Stimulated activated naive B cell treated with anti-CD40 and anti-IgM and Interleukin-4, amounts not matched to agents 10 μg/mL and 1 μg/mL and 100 μg/mL, for 72 hours (primary cell): ENCODE results near the gene NAV2.

Experiments used
- ATAC-seq, 2 donors: fragments of 150-1000 bp; cut with Tn5 transposase; replicated peaks; 2 replicates each; pipeline ENCODE4 v1.10.0; 2021; ENCODE audit warnings: moderate library complexity in 1 of 2
- DNase-seq: peaks from one replicate; pipeline ENCODE4 v3.0.0; 2021
- H3K27ac Mint-ChIP-seq: one replicate; pipeline ENCODE4 v1.8.0; 2022; ENCODE audit warnings: mild to moderate bottlenecking, mixed read lengths
- H3K27me3 Mint-ChIP-seq, 2 donors: one replicate each; pipeline ENCODE4 v1.8.0; 2022; ENCODE audit warnings: mixed read lengths in 2 of 2
- H3K36me3 Mint-ChIP-seq, 2 donors: one replicate each; pipeline ENCODE4 v1.8.0; 2022; ENCODE audit warnings: mixed read lengths in 2 of 2, mild to moderate bottlenecking in 1 of 2
- H3K4me1 Mint-ChIP-seq, 2 donors: one replicate each; pipeline ENCODE4 v1.8.0; 2022; ENCODE audit warnings: mixed read lengths in 2 of 2, mild to moderate bottlenecking in 1 of 2
- H3K4me3 Mint-ChIP-seq, 2 donors: one replicate each; pipeline ENCODE4 v1.8.0; 2022; ENCODE audit warnings: mild to moderate bottlenecking in 2 of 2, mixed read lengths in 2 of 2, moderate library complexity in 1 of 2
- H3K9me3 Mint-ChIP-seq, 2 donors: one replicate each; pipeline ENCODE4 v1.8.0; 2022; ENCODE audit warnings: mixed read lengths in 2 of 2, mild to moderate bottlenecking in 1 of 2

NAV2 gene

DNA sequence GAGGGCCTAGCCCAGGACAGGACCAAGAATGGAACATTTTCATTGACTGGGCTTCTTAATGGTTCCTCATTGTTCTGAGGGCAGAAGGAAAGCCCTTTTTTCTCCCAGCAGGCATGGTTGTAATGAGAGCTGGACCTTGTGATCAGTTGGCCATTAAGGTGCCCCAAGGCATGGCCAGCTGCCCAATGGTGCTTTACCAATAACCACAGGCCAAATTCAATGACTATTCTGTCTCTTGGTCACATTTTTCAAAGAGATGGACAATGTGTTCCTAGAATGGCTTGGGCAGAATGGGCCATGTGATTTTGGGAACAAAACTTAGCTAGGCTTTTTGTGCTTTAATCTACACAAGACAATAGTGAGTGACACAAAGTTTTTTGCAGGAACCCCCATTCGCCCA, 7.3 kb downstream of the NAV2 start:
- no peaks in the 10 kb centered on the region for H3K36me3 Mint-ChIP-seq
- DNase-seq = no peak
- H3K9me3 Mint-ChIP-seq = no peaks in the 10 kb centered on the region
- H3K4me1 Mint-ChIP-seq = peaks cover 0 to 4% of the 10 kb centered on the region in 2 donors
- ATAC-seq = no peak
- no peak overlapping the region for H3K4me3 Mint-ChIP-seq
- H3K27ac Mint-ChIP-seq = no peak overlapping the region
- peaks cover 25 to 33% of the 10 kb centered on the region in 2 donors for H3K27me3 Mint-ChIP-seq

DNA sequence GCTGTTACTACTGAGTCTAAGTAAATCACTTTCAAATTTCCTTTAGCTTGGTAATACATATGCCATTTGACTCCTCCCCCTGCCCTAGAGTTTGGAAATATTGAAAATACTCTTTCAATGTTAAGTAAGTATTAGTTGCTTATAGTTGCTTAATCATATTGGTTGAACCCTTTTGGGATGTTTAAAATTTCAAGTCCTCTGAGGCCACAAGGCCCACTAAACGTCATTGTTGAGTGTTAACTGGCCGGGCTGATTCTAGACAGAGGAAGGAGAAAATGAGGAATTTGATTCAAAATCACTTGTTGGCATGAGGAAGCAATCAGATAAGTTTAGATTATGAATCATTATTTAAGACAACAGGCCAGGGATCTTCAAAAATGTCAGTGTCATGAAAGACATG, 8.5 kb downstream of the NAV2 start:
- ATAC-seq = no peak
- Mint-ChIP-seq H3K9me3 (no peaks in the 10 kb centered on the region), H3K27ac (no peak overlapping the region), H3K4me1 (no peaks in the 10 kb centered on the region), H3K27me3 (peaks cover 13 to 22% of the 10 kb centered on the region in 2 donors), H3K36me3 (no peaks in the 10 kb centered on the region), H3K4me3 (no peak overlapping the region)
- no peak for DNase-seq

DNA sequence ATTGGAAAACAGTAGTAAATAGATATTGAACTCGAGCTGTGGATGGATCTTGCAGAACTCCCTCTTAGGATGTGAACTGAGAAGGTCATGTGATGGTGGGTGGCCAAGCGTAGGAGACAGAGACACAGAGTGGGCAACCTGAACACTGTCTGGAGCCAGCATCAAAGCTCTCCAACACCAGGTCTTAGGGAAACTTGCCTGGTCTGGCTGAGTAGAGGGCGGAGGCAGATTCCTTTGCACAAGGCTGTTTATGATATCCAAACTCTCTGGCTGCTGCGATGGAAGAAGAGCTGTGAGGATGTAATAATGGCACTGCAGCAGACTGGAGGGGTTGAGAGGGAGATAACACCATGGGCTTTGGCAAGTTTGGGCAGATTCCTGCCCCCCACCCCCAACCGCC, 10.1 kb downstream of the NAV2 start:
- Mint-ChIP-seq H3K27ac (no peak overlapping the region), H3K4me3 (no peak overlapping the region), H3K27me3 (peaks cover 8 to 15% of the 10 kb centered on the region in 2 donors), H3K36me3 (no peaks in the 10 kb centered on the region), H3K9me3 (no peaks in the 10 kb centered on the region), H3K4me1 (no peaks in the 10 kb centered on the region)
- ATAC-seq (no peak), DNase-seq (no peak)

DNA sequence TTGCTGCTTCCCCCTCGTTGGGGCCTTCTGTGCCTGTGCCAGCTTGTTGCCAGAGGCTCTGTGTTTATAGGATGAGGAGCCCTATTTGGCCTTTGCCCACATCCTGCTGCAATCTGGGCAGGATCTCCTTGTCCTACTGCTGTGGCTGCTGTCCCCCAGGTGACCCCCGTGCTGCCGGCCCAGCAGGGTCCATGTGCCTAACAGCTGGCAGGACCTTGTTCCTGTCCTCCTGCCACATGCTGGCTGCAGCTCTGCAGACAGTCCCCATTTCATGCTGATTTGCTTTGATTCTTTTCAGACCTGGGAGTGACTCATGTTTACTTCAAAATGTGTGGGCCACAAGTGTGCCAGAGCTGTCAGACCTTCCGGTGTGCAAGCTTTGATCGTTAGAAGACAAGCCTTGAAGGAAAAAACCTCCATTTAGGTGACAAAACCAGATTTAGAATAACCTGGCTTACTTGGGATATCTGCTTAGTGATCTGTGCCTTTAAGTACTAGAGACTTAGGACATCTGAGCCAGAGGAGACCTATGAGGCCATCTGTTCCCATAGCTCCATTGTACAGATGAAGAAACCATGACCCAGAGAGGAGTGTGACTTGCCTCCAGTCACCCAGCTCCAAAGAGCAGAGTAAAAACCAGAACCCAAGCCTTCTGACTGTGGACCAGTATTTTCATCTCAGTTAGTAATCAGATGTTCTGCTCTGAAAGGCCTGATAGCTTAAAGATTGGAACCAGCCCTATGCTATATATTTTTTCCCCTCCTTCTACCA, 11.1 kb downstream of the NAV2 start:
- DNase-seq (no peak), ATAC-seq (no peak)
- H3K9me3 Mint-ChIP-seq = no peaks in the 10 kb centered on the region
- H3K36me3 Mint-ChIP-seq = no peaks in the 10 kb centered on the region
- H3K4me3 Mint-ChIP-seq = no peak overlapping the region
- no peaks in the 10 kb centered on the region for H3K4me1 Mint-ChIP-seq
- H3K27me3 Mint-ChIP-seq = peaks cover 7 to 16% of the 10 kb centered on the region in 2 donors
- no peak overlapping the region for H3K27ac Mint-ChIP-seq

DNA sequence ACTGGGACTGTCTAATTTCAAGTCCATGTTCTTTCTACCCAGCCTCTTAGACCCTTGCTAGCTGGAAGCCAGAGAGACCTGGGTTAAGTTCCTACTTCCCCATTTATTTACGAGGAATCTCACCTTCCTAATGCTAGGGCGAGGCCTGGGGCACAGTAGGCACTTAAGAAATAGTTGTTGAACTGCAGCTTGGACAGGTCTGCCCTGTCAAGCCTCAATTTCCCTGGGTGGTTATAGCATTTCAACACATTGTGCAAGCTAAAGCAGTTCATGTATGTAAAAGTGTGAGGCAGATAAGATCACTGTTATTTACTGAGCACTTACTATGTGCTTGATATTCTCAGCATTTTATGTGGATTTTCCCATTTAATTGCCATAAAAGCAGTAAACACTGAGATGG, 12.1 kb downstream of the NAV2 start:
- Mint-ChIP-seq H3K4me3 (no peak overlapping the region), H3K4me1 (no peaks in the 10 kb centered on the region), H3K9me3 (no peaks in the 10 kb centered on the region), H3K27me3 (peaks cover 11 to 21% of the 10 kb centered on the region in 2 donors), H3K36me3 (no peaks in the 10 kb centered on the region), H3K27ac (no peak overlapping the region)
- no peak for ATAC-seq
- DNase-seq = no peak

DNA sequence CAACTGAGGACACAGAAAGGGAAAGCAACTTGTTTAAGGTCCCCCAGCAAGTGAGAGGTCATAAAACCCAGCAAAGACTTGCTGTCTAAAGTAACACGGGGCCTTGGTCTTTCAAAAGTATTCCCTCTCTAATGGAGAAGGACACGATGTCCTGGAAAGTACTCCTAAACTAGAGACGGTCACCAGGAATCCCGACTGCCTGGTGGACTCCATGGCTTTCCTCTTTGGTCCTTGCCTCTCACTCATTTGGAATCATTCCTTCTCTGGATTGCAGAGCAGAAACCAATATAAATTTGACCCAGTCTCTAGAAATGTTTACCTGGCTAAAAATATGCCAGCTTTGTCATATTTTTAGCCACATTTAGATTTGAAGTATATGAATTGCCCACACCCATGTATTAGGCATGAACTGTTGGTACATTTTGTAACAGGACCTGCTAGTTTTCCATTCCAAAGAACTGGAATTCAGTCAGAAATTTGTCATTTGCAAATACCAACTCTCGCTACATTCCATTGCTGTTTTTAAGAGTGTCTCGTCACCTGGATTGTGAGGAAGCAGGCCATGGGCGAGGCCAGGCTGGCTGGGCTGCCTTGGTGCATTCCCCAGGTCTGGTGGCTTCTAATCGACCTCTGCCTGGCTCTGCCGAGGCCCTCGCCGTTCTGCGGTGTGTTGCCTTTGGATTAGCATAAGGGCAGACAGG, 12.9 kb downstream of the NAV2 start:
- ATAC-seq (no peak), DNase-seq (no peak)
- Mint-ChIP-seq H3K9me3 (no peaks in the 10 kb centered on the region), H3K4me3 (no peak overlapping the region), H3K27ac (no peak overlapping the region), H3K27me3 (peaks cover 11 to 21% of the 10 kb centered on the region in 2 donors), H3K36me3 (no peaks in the 10 kb centered on the region), H3K4me1 (no peaks in the 10 kb centered on the region)

DNA sequence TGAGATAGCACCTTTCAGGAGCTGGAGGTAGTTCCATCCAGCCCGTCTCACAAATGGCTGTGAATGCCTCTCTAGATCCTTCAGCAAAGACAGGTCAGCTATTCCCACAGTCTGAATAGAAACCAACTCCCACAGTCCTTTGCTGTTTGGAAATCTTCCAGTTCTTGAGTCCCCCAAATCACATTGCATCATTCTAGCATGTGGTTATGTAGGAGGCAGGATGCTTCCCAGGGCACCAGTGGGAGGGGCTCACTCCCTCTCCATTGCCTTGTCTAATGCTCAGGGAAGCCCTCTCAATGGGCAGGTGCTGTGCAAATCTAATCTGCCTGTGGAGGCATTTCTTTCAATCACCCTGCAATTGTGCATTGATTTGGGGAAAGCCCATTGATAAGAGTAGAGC, 14.6 kb downstream of the NAV2 start:
- no peak overlapping the region for H3K4me3 Mint-ChIP-seq
- DNase-seq = no peak
- peaks cover 19 to 27% of the 10 kb centered on the region in 2 donors for H3K27me3 Mint-ChIP-seq
- H3K36me3 Mint-ChIP-seq = no peaks in the 10 kb centered on the region
- no peaks in the 10 kb centered on the region for H3K4me1 Mint-ChIP-seq
- ATAC-seq = no peak
- no peak overlapping the region for H3K27ac Mint-ChIP-seq
- H3K9me3 Mint-ChIP-seq = no peaks in the 10 kb centered on the region

DNA sequence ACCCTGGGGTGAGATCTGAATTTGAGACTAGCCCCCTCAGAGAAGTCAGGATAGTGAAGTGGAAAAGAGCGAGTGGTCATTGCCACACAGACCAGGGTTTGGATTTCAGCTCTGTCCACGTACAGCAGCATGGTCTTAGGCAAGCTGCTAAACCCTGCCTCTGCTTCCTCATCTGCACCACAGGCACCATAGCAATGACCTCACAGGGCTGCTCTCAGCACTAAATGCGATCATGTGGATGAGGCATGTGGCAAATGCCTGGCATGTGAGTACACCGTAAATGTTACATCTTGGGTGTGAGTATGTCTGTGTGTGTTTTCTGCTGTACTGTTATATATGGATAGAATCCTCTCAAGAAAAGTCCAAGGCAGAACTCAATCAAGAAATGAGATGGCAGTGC, 15.8 kb downstream of the NAV2 start:
- Mint-ChIP-seq H3K27ac (no peak overlapping the region), H3K27me3 (peaks cover 19 to 24% of the 10 kb centered on the region in 2 donors), H3K4me1 (no peaks in the 10 kb centered on the region), H3K36me3 (no peaks in the 10 kb centered on the region), H3K9me3 (no peaks in the 10 kb centered on the region), H3K4me3 (no peak overlapping the region)
- ATAC-seq (no peak), DNase-seq (no peak)

DNA sequence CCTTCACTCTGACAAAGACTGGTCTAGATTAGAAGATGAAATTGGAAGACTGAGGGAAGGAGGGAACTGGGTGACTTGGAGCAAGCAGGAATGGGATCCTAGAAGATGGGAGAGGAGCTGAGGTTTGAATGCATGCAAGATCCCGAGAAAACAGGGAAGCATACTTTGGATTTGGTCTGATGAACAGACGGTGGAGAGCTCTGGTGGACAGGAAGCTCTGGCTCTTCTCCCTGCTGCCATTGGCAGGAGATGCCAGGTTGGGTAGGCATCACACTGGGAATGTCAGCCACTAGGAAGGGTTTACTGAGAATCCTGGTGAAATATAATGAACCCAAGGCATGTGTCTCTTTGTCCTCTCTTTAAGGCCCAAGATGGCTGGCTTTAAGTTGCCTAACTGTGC, 16.5 kb downstream of the NAV2 start:
- Mint-ChIP-seq H3K9me3 (no peaks in the 10 kb centered on the region), H3K4me3 (no peak overlapping the region), H3K4me1 (no peaks in the 10 kb centered on the region), H3K36me3 (no peaks in the 10 kb centered on the region), H3K27ac (no peak overlapping the region), H3K27me3 (peaks cover 17 to 19% of the 10 kb centered on the region in 2 donors)
- DNase-seq (no peak), ATAC-seq (no peak)

DNA sequence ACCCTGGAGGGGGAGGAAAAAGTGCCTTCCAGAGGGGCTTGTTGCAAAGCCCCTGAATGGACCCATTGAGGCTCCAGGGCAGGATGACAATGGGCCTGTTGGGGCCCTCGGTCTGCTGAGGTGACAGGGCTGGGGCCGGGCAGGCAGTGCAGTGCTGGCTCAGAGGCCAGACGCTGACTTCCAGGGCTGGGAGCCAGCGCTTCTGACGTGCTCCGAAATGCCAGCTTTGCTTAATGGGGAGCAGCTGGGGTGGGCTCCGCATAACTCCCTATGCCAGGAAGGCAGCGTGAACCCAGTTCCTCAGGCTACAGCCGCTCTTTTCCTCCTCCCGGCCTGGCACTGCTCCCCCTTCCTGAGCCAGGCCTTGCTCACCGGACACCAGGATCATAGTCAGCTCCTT, 17.7 kb downstream of the NAV2 start:
- Mint-ChIP-seq H3K4me3 (no peak overlapping the region), H3K36me3 (no peaks in the 10 kb centered on the region), H3K4me1 (no peaks in the 10 kb centered on the region), H3K27ac (no peak overlapping the region), H3K27me3 (peaks cover 15 to 19% of the 10 kb centered on the region in 2 donors), H3K9me3 (no peaks in the 10 kb centered on the region)
- no peak for ATAC-seq
- DNase-seq = no peak

DNA sequence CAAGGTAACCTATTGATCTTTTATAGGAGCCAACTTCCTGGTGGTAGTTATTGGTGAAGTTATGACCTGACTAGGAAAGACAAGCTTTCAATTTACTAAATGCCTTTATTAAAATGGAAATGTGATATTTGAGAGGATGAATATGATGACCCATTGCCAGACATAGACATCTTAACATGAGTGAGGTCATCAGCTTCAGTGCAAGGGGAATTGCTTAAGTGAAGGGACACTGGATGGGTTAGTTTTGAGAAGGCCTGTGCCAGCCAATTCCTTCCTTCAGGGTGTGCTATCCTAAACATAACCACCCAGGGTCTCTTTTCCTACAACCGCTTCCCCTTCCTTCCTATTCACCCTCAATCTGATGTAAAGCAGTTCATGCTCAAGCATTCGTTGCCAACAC, 21.5 kb downstream of the NAV2 start:
- Mint-ChIP-seq H3K27me3 (peaks cover 8 to 10% of the 10 kb centered on the region in 2 donors), H3K36me3 (no peaks in the 10 kb centered on the region), H3K4me1 (no peaks in the 10 kb centered on the region), H3K27ac (no peak overlapping the region), H3K4me3 (no peak overlapping the region), H3K9me3 (no peaks in the 10 kb centered on the region)
- no peak for DNase-seq
- ATAC-seq = no peak

DNA sequence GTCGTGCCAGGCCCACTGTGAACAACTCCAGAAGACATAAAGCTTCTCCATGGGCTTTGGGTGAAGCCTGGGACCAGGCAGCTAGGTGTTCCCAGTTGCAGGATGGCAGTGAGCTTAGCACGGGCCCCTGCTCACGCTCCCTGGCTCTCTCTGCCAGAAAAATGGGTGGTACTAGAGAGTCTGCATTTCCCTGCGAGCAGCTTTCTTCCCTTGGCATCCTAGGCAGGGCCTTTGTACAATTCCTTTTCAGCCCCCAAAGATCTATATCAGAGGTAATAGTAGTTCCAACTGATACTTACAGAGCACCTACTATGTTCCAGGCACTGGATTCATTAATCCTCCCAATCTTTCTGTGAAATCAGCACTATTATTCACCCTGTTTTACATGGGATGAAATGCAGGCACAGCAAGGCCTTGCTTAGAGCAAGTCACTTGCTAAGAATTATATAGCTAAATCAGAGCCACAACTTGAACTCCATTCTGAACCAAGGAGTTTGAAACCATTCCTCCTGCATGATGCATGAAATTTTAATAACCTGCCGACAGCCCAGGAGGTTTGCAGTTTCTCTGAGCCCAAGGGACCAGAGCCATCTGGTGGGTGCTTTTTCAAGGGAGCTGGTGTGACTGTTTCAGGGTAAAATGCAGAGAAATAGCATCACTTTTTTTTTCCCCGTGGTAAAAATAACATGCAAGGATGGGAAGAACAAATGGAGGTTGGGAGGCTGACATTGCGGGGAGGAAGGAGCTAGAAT, 22.7 kb downstream of the NAV2 start:
- DNase-seq (no peak), ATAC-seq (no peak)
- Mint-ChIP-seq H3K9me3 (no peaks in the 10 kb centered on the region), H3K36me3 (no peaks in the 10 kb centered on the region), H3K4me3 (no peak overlapping the region), H3K27me3 (peaks cover 8 to 18% of the 10 kb centered on the region in 2 donors), H3K4me1 (no peaks in the 10 kb centered on the region), H3K27ac (no peak overlapping the region)

DNA sequence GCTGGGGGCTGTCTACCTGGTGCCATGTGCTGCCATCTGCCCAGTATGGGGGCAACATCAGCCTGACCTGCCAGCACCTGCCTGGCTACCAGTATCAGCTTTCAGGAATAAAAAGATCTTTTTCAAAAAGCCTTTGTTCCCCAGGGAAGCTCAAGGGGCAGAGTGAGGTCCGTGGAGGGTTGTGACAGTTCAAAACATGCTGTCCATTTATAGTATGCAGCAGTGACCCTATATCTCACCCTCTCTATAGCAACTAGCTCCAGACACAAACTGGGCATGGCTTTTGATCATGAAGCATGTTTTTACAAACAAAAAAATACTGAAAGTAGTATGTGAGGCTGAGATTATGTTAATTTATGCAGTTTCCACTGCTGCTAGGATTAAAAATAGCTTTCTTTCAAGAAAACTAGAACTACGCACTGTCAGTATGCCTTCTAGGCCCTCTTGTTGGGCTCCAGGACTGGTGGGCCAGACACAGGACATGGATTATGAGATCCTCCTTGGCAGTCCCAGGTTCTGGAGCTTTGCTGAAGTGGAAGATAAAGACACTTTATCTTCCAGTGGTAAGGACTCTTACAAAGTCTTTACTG, 23.4 kb downstream of the NAV2 start:
- H3K27me3 Mint-ChIP-seq = peaks cover 8 to 18% of the 10 kb centered on the region in 2 donors
- H3K4me3 Mint-ChIP-seq = no peak overlapping the region
- no peaks in the 10 kb centered on the region for H3K36me3 Mint-ChIP-seq
- no peak overlapping the region for H3K27ac Mint-ChIP-seq
- H3K4me1 Mint-ChIP-seq = no peaks in the 10 kb centered on the region
- ATAC-seq (no peak), DNase-seq (no peak)
- H3K9me3 Mint-ChIP-seq = no peaks in the 10 kb centered on the region

DNA sequence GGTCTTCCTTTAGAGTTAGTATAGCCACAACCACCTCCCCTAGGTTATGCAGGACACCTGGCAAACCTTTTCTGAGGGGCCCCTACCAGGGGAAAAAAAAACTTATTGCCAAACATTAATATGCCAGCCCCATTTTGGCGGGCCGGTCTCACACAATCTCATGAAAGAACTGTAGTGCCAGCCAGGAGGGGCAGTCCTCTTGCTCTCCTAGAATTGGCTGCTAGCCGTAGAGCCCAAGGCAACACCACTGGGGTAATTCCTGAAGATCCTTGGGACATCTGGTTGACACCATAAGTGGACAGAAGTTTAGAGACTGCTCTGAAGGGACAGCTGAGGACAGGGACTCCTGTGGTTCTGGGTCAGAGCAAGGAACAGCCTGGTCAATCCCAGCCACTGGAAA, 24.2 kb downstream of the NAV2 start:
- no peaks in the 10 kb centered on the region for H3K4me1 Mint-ChIP-seq
- H3K4me3 Mint-ChIP-seq = no peak overlapping the region
- H3K36me3 Mint-ChIP-seq = no peaks in the 10 kb centered on the region
- no peaks in the 10 kb centered on the region for H3K9me3 Mint-ChIP-seq
- no peak for ATAC-seq
- no peak for DNase-seq
- peaks cover under 1 to 13% of the 10 kb centered on the region in 2 donors for H3K27me3 Mint-ChIP-seq
- no peak overlapping the region for H3K27ac Mint-ChIP-seq
